KBM-7 (cell line): ENCODE results near the gene SERBP1.

Experiments
- DNase-seq: peaks from one replicate; pipeline ENCODE4 v3.0.0-alpha.2; 2015
- in situ Hi-C: fragments of 300-500 bp; cut with MboI; formaldehyde crosslinking; loops from 2 replicates; pipeline ENCODE4 v1.14.3; 2020; ENCODE audit warnings: low sequenced_read_pairs, low pct_unique_long_range_greater_than_20kb, mixed read lengths

SERBP1 gene

GRCh38 chr1:67376381-67376780 is 53.8 kb downstream of the SERBP1 start:
- no peak for DNase-seq
- in situ Hi-C loops: no loop called here

- in situ Hi-C loops: no loop called here
These were observed 57.3 kb downstream of the SERBP1 start for GRCh38 chr1:67372898-67373297.

GRCh38 chr1:67372136-67372535 is 58.1 kb downstream of the SERBP1 start:
- in situ Hi-C loops: no loop called here
- no peak for DNase-seq

More at GRCh38 chr1:67372898-67373297, 57.3 kb downstream of the SERBP1 start:
- DNase-seq: no peak

GRCh38 chr1:67371681-67372080 is 58.5 kb downstream of the SERBP1 start:
- in situ Hi-C loops: no loop called here
- DNase-seq: no peak

- in situ Hi-C loops: no loop called here
- DNase-seq: no peak
These were observed 59.2 kb downstream of the SERBP1 start for GRCh38 chr1:67371043-67371442.

GRCh38 chr1:67368046-67368514 is 62.1 kb downstream of the SERBP1 start:
- in situ Hi-C loops: no loop called here
- DNase-seq: no peak

- no peak for DNase-seq
- in situ Hi-C loops: no loop called here
These were observed 62.7 kb downstream of the SERBP1 start for GRCh38 chr1:67367370-67368045.

- in situ Hi-C loops: no loop called here
- no peak for DNase-seq
These were observed 68.6 kb downstream of the SERBP1 start for GRCh38 chr1:67361641-67362040.

GRCh38 chr1:67359592-67359991 is 70.6 kb downstream of the SERBP1 start:
- in situ Hi-C loops: no loop called here
- no peak for DNase-seq
